NCI-H146 treated with DMSO at 0.1 percent for 48 hours (cell line): Measurements from ENCODE around the gene ZNF99.
"Not testable (repeated sequence)": the region's sequence is repeated elsewhere in the genome, so short reads cannot be mapped to it uniquely, and the experiment has no call there.

ENCODE experiments used
- DNase-seq: peaks from one replicate; lab custom pipeline; 2025; ENCODE audit not compliant: unreplicated experiment; lab: John Stamatoyannopoulos, UW

The ZNF99 gene

GRCh38 chr19:22783651-22784410 lies at the start of gene ZNF99:
Gene ZNF99 (minus strand): TSS chr19:22784151. CDS start chr19:22784016, 135 bp downstream.
- DNase-seq, result no peak

GRCh38 chr19:22832031-22832762 lies 48.2 kb upstream of the ZNF99 start, which contains the start of gene ZNF723:
Gene ZNF723 (plus strand): TSS chr19:22832291. CDS start chr19:22832380, 89 bp downstream.
- DNase-seq, result no peak

GRCh38 chr19:22831211-22831610 lies 47.3 kb upstream of the ZNF99 start:
- no peak for DNase-seq

GRCh38 chr19:22814124-22814523 lies 30.2 kb upstream of the ZNF99 start:
- no peak for DNase-seq

GRCh38 chr19:22807061-22807835 lies 23.3 kb upstream of the ZNF99 start:
- no peak for DNase-seq

- DNase-seq, result no peak
Measured at GRCh38 chr19:22806418-22806817, 22.5 kb upstream of the ZNF99 start.

GRCh38 chr19:22797040-22797439 lies 13.1 kb upstream of the ZNF99 start:
- DNase-seq, result no peak

- not testable (repeated sequence) for DNase-seq
Measured at GRCh38 chr19:22792863-22793262, 8.9 kb upstream of the ZNF99 start.

- DNase-seq, result no peak
Measured at GRCh38 chr19:22735911-22736645, 47.9 kb downstream of the ZNF99 start.

- no peak for DNase-seq
Measured at GRCh38 chr19:22733691-22734090, 50.3 kb downstream of the ZNF99 start.

GRCh38 chr19:22728214-22728613 lies 55.7 kb downstream of the ZNF99 start:
- DNase-seq, result not testable (repeated sequence)

- not testable (repeated sequence) for DNase-seq
Measured at GRCh38 chr19:22721533-22721932, 62.4 kb downstream of the ZNF99 start.

GRCh38 chr19:22708983-22709382 lies 75.0 kb downstream of the ZNF99 start:
- DNase-seq, result no peak

- DNase-seq, result not testable (repeated sequence)
Measured at GRCh38 chr19:22703096-22703495, 80.9 kb downstream of the ZNF99 start.

- not testable (repeated sequence) for DNase-seq
Measured at GRCh38 chr19:22702661-22703060, 81.3 kb downstream of the ZNF99 start.
